Pancreas (tissue), 10 donors: ENCODE results near the gene IL15RA. TPM values are rescaled to one million over a fixed set of nuclear protein-coding genes. Genes with fewer than 3 reads are reported as not detected.

ENCODE experiments used
- ATAC-seq, 4 donors: fragments of 200-7000 bp; cut with Tn5 transposase; one replicate each; pipeline versions ENCODE4 v1.8.0 to v1.9.1; 2020; ENCODE audit warnings: mild to moderate bottlenecking in 4 of 4, moderate library complexity in 4 of 4
- DNase-seq, 6 donors: peaks; one replicate each; pipeline ENCODE4 v3.0.0-alpha.2; 2020
- FAIRE-seq: peaks from 2 replicates; lab custom pipeline; 2012; peaks lifted over from hg19 to GRCh38; lab: Jason Lieb, UNC
- H3K27ac ChIP-seq, 4 donors: fragments of 200-600 bp; sonication (generic); 1 replicate in 3 of 4; 2 replicates in 1 of 4; pipeline versions ENCODE4 v1.5.0 to v1.8.0; 2020
- H3K27me3 ChIP-seq, 4 donors: fragments of 200-600 bp; one replicate each; pipeline ENCODE4 v1.8.0; 2021
- H3K36me3 ChIP-seq, 3 donors: fragments of 200-600 bp; sonication (generic) in 1 of 3; one replicate each; pipeline versions ENCODE4 v1.5.0 to v1.8.0; 2020 to 2021
- H3K4me1 ChIP-seq, 3 donors: fragments of 200-600 bp; one replicate each; pipeline ENCODE4 v1.8.0; 2021
- H3K4me3 ChIP-seq, 4 donors: fragments of 200-600 bp; sonication (generic) in 2 of 4; one replicate each; pipeline versions ENCODE4 v1.5.0 to v1.8.0; 2020 to 2021
- H3K9me3 ChIP-seq, 4 donors: fragments of 200-600 bp; one replicate each; pipeline ENCODE4 v1.8.0; 2021
- CTCF ChIP-seq, 4 donors: fragments of 200-600 bp; sonication (generic) in 3 of 4; IDR thresholded peaks; one replicate each; pipeline versions ENCODE4 v1.5.0 to v1.8.0; 2021; ENCODE audit warnings: antibody characterized with exemption in 4 of 4
- WGBS, 2 donors: extraction: QIAGEN DNeasy Blood & Tissue Kit; methylation state at CpG; one replicate each; pipeline ENCODE4 v1.1.7; 2013; 5-methylcytosine and 5-hydroxymethylcytosine counted together
- intact Hi-C, 3 donors: fragments of 100-400 bp; cut with DNase I; formaldehyde crosslinking; loops; one replicate each; pipeline versions ENCODE4 v1.11.1 to v1.14.2; 2022
- polyA plus RNA-seq, 2 donors: library from polyadenylated mRNA; stranded (reverse); fragments of 200-250 nt; gene quantifications; one replicate each; pipeline ENCODE4 v1.2.3, GENCODE V29; 2013
- total RNA-seq, 6 donors: library from RNA; stranded (reverse); fragmentation: NEBNext Ultra II Directional in 4 of 6; extraction: Animal tissue kit (Norgen Biotek cat#: 25700) in 4 of 6; gene quantifications; one replicate each; pipeline versions ENCODE4 v1.2.1 to v1.2.4, GENCODE V29; 2021 to 2023
- donor health status: healthy with polysubstance abuse.
- donor health status: DM: no; HTN: no; CAD: no; lungs with moderate emphysema.
- donor health status: DM: no; HTN: no; CAD: no.
- donor health status: control.
- donor health status: control.
- donor health status: Bipolar disorder and iron deficiency.
- donor health status: DM: yes; HTN: yes; CAD: no.
- donor health status: DM: no; HTN: no; CAD: no.
- donor health status: DM: no; HTN: no; CAD: no.
- donor health status: DM: yes; HTN: yes; CAD: no.

IL15RA gene
- total and polyA plus RNA-seq, 8 donors, result 6.9 to 14.3 (median 11.0) TPM

- no peaks in the 10 kb centered on the region for H3K36me3 ChIP-seq
- H3K27me3 ChIP-seq, result no peaks in the 10 kb centered on the region
- ATAC-seq (peak; percentile 68 to 88 (median 70)), DNase-seq (peak in 1 of 6 donors; percentile 38), FAIRE-seq (no peak)
- H3K4me1 ChIP-seq, result no peaks in the 10 kb centered on the region
- 34 to 36% methylated on average over 20 of the region's 20 CpGs for WGBS, 2 donors
- H3K27ac ChIP-seq, result no peak overlapping the region
- TF ChIP-seq CTCF (IDR thresholded peaks at IDR 0.05), result no peak
- peak overlapping the region in 1 of 4 donors; percentile 6 for H3K4me3 ChIP-seq
- no peaks in the 10 kb centered on the region for H3K9me3 ChIP-seq
- intact Hi-C loops, result no loop called here
These were observed 22.3 kb upstream of the IL15RA start for GRCh38 chr10:5999440-6000165.

- ATAC-seq (no peak), FAIRE-seq (no peak), DNase-seq (no peak)
- Histone ChIP-seq H3K36me3 (no peaks in the 10 kb centered on the region), H3K4me3 (no peak overlapping the region), H3K4me1 (no peaks in the 10 kb centered on the region), H3K27ac (no peak overlapping the region), H3K27me3 (no peaks in the 10 kb centered on the region), H3K9me3 (no peaks in the 10 kb centered on the region)
- 77 to 85% methylated on average over 4 of the region's 4 CpGs for WGBS, 2 donors
- intact Hi-C loops, result no loop called here
- TF ChIP-seq CTCF (IDR thresholded peaks at IDR 0.05), result no peak
These were observed 19.4 kb upstream of the IL15RA start for GRCh38 chr10:5996696-5997095.

GRCh38 chr10:5992398-5992797 lies 15.1 kb upstream of the IL15RA start:
- DNase-seq (no peak), ATAC-seq (no peak), FAIRE-seq (no peak)
- Histone ChIP-seq H3K27me3 (no peaks in the 10 kb centered on the region), H3K4me1 (no peaks in the 10 kb centered on the region), H3K36me3 (no peaks in the 10 kb centered on the region), H3K4me3 (no peak overlapping the region), H3K9me3 (no peaks in the 10 kb centered on the region), H3K27ac (no peak overlapping the region)
- intact Hi-C loops, result no loop called here
- WGBS, 2 donors, result 94 to 95% methylated on average over 1 of the region's 1 CpG
- TF ChIP-seq CTCF (IDR thresholded peaks at IDR 0.05), result no peak

- Histone ChIP-seq H3K4me3 (no peak overlapping the region), H3K27me3 (no peaks in the 10 kb centered on the region), H3K27ac (no peak overlapping the region), H3K9me3 (no peaks in the 10 kb centered on the region), H3K4me1 (no peaks in the 10 kb centered on the region), H3K36me3 (no peaks in the 10 kb centered on the region)
- DNase-seq (no peak), FAIRE-seq (no peak), ATAC-seq (no peak)
- intact Hi-C loops, result no loop called here
- TF ChIP-seq CTCF (IDR thresholded peaks at IDR 0.05), result no peak
These were observed 14.4 kb upstream of the IL15RA start for GRCh38 chr10:5991708-5992107.

GRCh38 chr10:5989756-5990155 lies 12.4 kb upstream of the IL15RA start:
- ATAC-seq, result no peak
- Histone ChIP-seq H3K9me3 (no peaks in the 10 kb centered on the region), H3K27ac (no peak overlapping the region), H3K36me3 (no peaks in the 10 kb centered on the region), H3K4me3 (no peak overlapping the region), H3K4me1 (no peaks in the 10 kb centered on the region), H3K27me3 (no peaks in the 10 kb centered on the region)
- intact Hi-C loops, result no loop called here
- peak; percentile 39 for FAIRE-seq
- 80 to 83% methylated on average over 2 of the region's 2 CpGs for WGBS, 2 donors
- DNase-seq, result no peak
- no peak for TF ChIP-seq CTCF (IDR thresholded peaks at IDR 0.05)
